Nucleus accumbens (tissue), 56 donors: Measurements from ENCODE around the gene KCNJ12.
"Not testable (repeated sequence)": the region's sequence is repeated elsewhere in the genome, so short reads cannot be mapped to it uniquely, and the experiment has no call there.

Source experiments
- DNase-seq, 56 donors: peaks; one replicate each; lab custom pipeline; 2025; lab: John Stamatoyannopoulos, UW

The KCNJ12 gene

DNA sequence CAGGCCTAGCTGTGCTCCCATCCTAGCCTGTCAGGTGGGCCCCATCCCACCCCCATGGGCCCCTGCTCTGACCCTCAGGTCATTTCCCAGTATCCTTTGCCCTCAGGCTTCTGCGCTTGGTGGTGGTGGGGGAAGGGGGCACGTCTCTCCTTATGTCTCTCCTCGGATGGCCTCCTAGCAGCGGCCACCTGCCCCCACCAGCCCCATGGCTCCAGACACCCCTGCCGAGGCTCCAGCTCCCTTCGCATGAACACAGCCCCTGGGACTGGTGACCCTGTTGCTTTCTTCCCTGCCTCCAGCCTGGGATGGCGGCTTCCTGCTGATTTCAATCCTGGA is 27.3 kb upstream of the KCNJ12 start:
- DNase-seq, result not testable (repeated sequence)

DNA sequence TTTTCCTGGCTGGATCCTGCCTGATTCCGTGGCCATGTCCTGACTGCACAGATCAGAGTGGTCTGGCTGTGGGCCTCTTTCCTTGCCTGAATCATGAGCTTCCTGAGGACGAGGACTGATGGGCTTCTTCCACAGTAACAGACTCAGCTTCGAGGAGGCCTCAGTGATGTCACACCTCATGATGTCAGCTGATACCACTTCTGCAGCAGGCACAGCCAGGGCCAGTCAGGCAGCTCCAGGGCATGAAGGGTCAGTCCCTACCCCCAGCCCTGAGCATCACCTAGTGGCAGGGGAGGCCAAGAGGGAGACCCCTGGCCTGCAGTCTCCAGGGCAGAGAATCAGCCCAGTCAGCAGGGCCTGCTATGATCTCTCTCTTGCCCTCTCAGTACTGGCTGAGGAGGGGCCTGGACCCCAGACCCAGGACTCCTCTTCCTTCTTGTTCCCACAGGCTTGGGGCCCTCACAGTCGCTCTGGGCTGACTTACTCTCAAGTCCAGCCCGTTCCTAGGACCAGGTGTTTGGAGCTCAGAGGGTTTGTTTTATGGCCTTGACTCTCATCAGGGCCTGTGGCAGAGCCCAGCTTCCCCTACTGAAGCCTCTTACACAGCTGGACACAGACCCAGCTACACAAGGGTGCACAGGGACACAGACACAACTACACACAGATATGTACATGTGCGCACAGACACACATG is 26.7 kb upstream of the KCNJ12 start:
- not testable (repeated sequence) for DNase-seq

DNA sequence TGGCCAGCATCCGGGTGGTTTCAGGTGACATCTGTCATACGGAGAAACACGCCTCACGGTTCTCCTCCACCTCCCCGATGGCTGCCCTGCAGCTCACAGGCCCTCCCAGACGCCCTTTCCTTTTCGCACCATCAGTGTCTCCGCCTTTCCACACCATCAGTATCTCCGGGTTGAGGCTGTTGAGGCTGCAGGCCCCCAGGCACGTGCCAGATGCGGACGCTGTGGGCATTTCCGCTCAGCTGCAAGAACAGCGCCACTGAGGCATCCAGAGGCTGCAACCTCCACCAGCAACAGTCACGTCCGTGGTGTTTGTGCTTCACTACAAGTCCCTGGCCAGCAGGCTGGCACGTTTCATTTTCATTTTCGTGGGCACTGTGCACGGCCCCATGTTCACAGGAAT is 25.7 kb upstream of the KCNJ12 start:
- not testable (repeated sequence) for DNase-seq

DNA sequence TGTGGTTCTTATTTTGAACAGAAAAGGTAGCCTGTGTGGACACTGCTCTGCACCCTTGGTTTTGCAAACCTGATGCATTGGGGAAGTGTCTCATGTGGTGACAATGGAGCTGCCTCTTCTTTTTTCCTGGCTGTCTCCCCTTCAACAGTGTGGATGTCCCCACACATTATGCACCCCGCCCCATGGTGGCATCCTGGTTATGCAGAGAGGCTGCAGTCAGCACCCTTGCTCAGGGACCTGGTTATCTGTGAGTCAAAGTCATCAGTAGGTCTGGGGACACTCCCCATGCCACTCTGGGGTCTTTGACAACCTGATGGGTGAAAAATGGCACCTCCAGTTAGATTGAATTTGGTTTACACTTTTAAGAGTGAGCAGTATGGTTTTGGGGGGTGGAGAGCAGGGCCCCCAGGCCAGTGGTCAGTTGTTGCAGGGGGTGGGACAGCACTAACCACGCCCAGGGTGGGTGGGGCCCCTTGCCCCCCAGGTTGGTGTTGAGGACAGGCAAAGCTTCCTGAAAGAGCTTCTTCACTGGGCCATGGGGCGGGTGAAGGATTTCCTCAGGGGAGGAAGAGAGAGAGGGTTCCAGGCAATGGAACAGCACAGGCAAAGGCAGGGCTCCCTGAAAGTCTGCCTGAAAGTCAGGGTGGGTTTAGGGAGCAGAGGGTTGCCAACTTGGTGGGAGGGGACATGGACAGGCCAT is 24.6 kb upstream of the KCNJ12 start:
- DNase-seq, result no peak

DNA sequence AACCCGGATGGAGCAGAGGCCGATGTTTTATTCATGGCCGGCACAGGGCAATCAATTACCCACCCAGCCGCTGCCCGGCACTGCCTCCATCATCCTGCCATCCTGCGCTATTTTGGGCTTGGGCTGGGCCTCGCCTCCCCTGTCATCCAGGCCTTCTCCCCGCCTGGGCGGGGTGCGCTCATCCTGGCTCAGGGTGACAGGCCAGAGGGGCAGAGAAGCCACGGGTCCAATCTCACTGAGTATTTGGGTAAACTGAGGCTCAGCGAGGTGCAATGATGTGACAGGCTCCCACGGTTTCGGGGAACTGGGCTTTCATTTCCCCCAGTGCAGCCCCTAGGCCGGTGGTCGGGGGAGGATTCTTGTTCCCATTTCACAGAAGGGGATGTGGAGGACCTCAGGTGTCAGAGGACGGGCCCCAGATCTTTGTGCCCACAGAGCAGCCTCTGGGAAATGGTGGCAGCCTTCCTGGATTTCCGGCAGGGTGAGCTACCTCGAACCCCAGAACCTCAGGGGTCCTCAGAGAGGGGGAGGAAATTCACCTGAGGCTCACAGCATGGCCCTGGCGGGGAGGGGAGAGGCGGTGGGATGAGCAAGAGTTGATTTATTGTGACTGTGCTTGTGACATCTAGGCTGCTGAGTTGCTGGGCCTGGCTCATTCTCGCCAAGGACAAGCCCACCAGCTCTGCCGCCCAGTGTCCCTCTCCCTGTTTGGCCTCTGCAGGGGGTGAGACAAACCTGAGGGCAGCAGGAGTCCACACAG is 23.8 kb upstream of the KCNJ12 start:
- DNase-seq, result no peak

- DNase-seq, result no peak
Measured at GRCh38 chr17:21352981-21353265, 23.2 kb upstream of the KCNJ12 start.

DNA sequence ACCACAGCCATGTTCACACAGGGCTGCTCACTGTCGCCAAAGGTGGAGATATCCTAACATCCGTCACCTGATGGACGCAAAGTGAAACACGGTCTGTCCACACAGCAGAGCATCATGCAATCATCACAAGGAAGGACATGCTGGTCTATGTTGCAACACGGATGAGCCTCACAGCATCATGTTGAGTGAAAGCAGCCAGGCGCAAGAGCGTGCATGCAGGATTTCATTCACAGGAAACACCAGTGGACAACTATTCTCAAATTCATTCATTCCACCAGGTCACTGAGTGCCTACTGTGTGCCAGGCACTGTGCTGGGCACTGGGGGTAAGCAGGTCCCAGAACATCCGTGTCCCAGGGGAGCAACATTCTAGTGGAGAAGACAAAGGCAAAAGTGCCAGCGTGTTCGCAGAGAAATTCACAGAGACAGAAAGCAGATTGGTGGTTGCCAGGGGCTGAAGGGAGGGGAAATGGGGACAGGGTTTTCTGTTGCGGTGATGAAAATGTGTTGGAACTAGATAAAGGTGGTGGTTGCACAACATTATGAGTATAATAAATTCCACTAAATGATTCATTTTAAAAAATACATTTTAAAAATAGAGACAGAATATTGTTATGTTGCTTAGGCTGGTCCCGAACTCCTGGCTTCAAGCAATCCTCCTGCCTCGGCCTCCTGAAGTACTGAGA is 22.7 kb upstream of the KCNJ12 start:
- no peak for DNase-seq

GRCh38 chr17:21354796-21355385 is 21.3 kb upstream of the KCNJ12 start:
- DNase-seq, result no peak

DNA sequence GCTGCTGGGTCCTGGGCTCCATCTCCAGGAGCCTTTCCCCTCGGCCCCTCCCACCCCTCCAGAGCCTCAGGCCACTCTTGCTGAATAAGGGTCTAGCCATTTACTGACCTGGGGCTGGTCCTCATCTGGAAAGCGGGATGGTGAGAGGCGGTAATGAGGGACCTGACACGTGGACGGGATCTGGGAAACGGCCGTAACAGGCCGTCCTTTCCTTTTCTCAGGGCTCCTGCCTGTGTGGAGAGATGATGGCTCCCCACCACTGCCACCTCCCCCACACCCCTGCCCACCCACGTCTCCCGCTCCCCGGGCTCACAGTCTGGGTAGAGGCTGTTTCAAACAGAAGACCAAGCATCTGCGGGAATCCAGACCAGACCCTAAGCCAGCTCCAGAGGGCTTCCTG is 20.6 kb upstream of the KCNJ12 start:
- DNase-seq, result no peak

GRCh38 chr17:21356537-21357127 is 19.5 kb upstream of the KCNJ12 start:
- DNase-seq, result no peak

DNA sequence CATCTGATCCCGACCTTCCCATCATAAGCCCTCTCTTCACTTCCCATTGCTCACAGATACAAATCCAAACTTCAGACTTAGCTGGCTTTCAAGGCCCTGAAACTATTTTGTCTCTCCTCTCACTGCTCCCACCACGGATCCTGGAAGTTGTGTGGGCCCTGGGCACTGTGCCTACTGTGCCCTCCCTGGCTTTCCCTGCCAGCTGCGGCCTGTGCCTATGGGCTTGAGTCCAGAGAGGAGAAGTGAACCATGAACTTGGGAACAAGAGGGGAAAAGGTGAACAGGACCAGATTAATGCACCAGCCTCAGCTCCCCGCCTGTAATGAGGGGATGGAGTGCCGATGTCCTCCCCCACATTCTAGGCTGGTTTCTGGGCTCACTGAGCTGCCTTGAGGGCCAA is 18.9 kb upstream of the KCNJ12 start:
- no peak for DNase-seq

- DNase-seq, result no peak
Measured at GRCh38 chr17:21357696-21358656, 18.2 kb upstream of the KCNJ12 start.

- no peak for DNase-seq
Measured at GRCh38 chr17:21358682-21359482, 17.3 kb upstream of the KCNJ12 start.

GRCh38 chr17:21359483-21359840 is 16.7 kb upstream of the KCNJ12 start:
- DNase-seq, result no peak

GRCh38 chr17:21360048-21360447 is 16.1 kb upstream of the KCNJ12 start:
- no peak for DNase-seq

GRCh38 chr17:21361020-21361809 is 14.9 kb upstream of the KCNJ12 start:
- no peak for DNase-seq

DNA sequence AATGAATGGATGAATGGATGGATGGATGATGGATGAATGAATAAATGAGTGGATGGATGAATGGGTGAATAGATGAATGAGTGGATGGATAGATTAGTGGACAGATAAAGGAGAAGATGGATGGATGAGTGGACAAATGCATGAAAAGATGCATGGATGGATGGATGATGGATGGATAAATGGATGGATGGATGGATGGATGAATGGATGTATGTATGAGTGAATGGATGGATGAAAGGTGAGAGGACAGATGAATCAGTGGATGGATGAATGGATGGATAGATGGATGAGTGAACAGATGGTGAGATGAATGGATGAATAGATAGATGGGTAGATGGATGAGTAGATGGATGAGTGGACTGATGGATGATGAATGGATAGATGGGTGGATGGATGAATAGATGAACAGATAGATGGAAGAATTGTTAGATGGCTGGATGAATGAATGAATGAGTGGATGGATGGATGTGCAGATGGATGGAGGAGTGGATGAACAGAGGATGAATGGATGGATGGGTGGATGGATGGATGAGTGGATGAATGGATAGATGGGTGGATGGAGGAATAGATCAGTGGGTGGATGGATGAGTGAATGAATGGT is 13.7 kb upstream of the KCNJ12 start:
- no peak for DNase-seq
